ENCODE measurements around the gene SLC8B1. TPM values are rescaled to one million over a fixed set of nuclear protein-coding genes. Genes with fewer than 3 reads are reported as not detected.
A peak's percentile ranks its signal among the peaks of the same experiment; 100 is the strongest.

Gene SLC8B1
- total RNA-seq, 1 donor from 2014 or later: 19.1 TPM

DNA sequence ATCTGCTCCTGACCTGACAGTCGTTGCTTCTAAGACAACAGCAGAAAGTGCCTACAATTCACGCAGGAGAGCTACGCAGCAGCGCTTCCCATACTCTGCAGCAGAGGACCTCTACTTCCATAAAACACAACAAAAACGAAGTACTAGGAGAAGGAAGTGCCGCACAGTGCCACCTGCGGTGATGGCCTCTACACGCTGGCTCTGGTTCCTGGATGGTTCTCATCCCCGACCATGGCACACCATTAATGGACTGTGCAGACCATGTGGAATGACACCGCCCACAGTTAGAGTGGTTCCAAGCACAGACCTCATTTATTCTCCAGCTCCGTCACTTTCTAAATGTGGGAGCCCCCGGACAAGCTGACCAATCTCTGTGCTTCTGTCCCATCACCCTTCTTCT, 85.4 kb downstream of the SLC8B1 start:
- Mint-ChIP-seq H3K4me3 (no peak overlapping the region), H3K9me3 (peaks cover 10% of the 10 kb centered on the region), H3K27me3 (ENCODE audit: low read depth) (no peaks in the 10 kb centered on the region), H3K4me1 (peaks cover 42% of the 10 kb centered on the region), H3K27ac (no peak overlapping the region), H3K36me3 (peaks cover 15% of the 10 kb centered on the region)
- TF ChIP-seq, protein P1, sequence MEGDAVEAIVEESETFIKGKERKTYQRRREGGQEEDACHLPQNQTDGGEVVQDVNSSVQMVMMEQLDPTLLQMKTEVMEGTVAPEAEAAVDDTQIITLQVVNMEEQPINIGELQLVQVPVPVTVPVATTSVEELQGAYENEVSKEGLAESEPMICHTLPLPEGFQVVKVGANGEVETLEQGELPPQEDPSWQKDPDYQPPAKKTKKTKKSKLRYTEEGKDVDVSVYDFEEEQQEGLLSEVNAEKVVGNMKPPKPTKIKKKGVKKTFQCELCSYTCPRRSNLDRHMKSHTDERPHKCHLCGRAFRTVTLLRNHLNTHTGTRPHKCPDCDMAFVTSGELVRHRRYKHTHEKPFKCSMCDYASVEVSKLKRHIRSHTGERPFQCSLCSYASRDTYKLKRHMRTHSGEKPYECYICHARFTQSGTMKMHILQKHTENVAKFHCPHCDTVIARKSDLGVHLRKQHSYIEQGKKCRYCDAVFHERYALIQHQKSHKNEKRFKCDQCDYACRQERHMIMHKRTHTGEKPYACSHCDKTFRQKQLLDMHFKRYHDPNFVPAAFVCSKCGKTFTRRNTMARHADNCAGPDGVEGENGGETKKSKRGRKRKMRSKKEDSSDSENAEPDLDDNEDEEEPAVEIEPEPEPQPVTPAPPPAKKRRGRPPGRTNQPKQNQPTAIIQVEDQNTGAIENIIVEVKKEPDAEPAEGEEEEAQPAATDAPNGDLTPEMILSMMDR (IDR thresholded peaks at IDR 0.05; ENCODE audit: unreplicated experiment): no peak
- no peak for DNase-seq (ENCODE audit: low spot score in 2 of 2, unreplicated experiment in 2 of 2)

DNA sequence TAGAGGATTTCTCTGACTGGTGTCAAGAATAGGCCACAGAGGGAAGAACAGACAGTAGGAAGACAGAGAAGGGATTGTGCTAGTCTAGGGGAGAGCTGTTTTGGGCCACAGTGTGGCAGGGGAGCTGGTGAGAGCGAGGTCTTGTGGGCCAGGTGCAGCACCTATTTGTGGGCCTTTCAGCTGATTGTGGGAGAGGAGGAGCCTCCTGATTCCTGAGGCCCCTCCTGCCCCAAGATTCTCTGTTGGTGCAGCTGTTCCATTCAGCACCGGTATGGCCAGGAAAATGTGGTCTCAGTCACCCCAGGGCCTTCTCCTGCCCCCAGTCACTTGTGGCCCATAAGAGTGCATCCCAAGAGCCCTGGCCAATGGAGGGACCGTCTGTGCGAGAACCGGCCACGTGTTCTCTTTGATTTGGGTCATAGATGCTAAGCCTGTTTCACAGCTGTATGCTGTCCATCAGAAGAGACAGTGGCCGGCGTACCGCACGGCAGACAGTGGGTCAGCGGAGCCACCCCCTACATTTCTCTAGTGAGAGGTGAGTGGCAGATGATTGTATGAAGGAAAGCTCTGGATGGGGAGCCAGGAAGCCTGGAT, 86.0 kb downstream of the SLC8B1 start:
- Mint-ChIP-seq H3K9me3 (peaks cover 7% of the 10 kb centered on the region), H3K36me3 (peaks cover 14% of the 10 kb centered on the region), H3K27me3 (ENCODE audit: low read depth) (no peaks in the 10 kb centered on the region), H3K4me3 (no peak overlapping the region), H3K4me1 (peaks cover 48% of the 10 kb centered on the region), H3K27ac (peak overlapping the region; percentile 99)
- DNase-seq (ENCODE audit: low spot score in 2 of 2, unreplicated experiment in 2 of 2): no peak
- TF ChIP-seq, protein P1 (IDR thresholded peaks at IDR 0.05; ENCODE audit: unreplicated experiment): no peak

Small RNA genes within 50 kb of the gene (microRNA-seq; reads per million reads assigned to microRNA genes)
- not detected for gene MIR6762

Other genes starting within 250 kb of the SLC8B1 start
- gene RASAL1, start 199.3 kb downstream of the SLC8B1 start, total RNA-seq: 0.61 to 1.2 TPM (median 0.65 TPM) in 3 replicates
- not detected in 3 replicates for gene CFAP73, start 185.4 kb downstream of the SLC8B1 start, total RNA-seq
- gene DDX54, start 149.6 kb downstream of the SLC8B1 start, total RNA-seq: 66.7 to 74.5 TPM (median 69.0 TPM) in 3 replicates
- gene RITA1, start 149.4 kb downstream of the SLC8B1 start, total RNA-seq: 15.2 to 15.4 TPM (median 15.3 TPM) in 3 replicates
- gene TPCN1, start 113.6 kb downstream of the SLC8B1 start, total RNA-seq: 40.0 to 46.0 TPM (median 42.7 TPM) in 3 replicates
- gene PLBD2, start 23.5 kb upstream of the SLC8B1 start, total RNA-seq: 37.8 to 39.3 TPM (median 38.7 TPM) in 3 replicates
- gene SDS, start 68.8 kb upstream of the SLC8B1 start, total RNA-seq: not detected in 3 replicates
- 9.5 to 12.9 TPM (median 11.6 TPM) in 3 replicates for gene SDSL, start 87.3 kb upstream of the SLC8B1 start, total RNA-seq
- not detected in 3 replicates for gene LHX5, start 136.8 kb upstream of the SLC8B1 start, total RNA-seq

Data from mesothelial cell of epicardium (in vitro differentiated cells).